HG02623 (cell line): ENCODE measurements around the gene RBM38.

Source experiments
- ATAC-seq: cut with Tn5 transposase; IDR thresholded peaks from one replicate; pipeline ENCODE4 v1.9.1; 2021; ENCODE audit warnings: moderate library complexity; ENCODE audit not compliant: unreplicated experiment

RBM38 gene

GRCh38 chr20:57449398-57450354, 58.5 kb downstream of the RBM38 start:
- ATAC-seq, result no peak

DNA sequence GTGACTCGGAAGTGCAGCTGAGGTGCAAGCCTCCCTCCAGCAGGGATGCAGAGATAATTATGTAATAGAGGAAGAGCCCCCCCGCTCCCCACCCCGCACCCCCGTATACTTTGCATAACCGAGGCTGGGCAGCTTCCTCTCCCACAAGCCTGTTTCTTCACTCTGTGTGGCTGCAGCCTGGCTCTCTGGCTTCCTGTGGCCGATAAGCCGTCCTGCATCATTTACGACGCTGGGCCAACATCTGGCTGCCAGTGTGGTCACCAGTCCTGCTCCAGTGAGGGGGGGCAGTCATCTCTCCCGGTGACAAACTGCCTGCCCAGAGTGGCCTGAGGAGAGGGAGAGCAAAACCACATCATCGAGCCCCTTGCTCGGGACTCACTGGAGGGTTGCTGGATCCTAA, 59.2 kb downstream of the RBM38 start:
- ATAC-seq, result peak; percentile 70

- ATAC-seq, result peak; percentile 13
Observed at GRCh38 chr20:57450931-57451330, 59.7 kb downstream of the RBM38 start.

- no peak for ATAC-seq
Observed at GRCh38 chr20:57451431-57451794, 60.2 kb downstream of the RBM38 start.

DNA sequence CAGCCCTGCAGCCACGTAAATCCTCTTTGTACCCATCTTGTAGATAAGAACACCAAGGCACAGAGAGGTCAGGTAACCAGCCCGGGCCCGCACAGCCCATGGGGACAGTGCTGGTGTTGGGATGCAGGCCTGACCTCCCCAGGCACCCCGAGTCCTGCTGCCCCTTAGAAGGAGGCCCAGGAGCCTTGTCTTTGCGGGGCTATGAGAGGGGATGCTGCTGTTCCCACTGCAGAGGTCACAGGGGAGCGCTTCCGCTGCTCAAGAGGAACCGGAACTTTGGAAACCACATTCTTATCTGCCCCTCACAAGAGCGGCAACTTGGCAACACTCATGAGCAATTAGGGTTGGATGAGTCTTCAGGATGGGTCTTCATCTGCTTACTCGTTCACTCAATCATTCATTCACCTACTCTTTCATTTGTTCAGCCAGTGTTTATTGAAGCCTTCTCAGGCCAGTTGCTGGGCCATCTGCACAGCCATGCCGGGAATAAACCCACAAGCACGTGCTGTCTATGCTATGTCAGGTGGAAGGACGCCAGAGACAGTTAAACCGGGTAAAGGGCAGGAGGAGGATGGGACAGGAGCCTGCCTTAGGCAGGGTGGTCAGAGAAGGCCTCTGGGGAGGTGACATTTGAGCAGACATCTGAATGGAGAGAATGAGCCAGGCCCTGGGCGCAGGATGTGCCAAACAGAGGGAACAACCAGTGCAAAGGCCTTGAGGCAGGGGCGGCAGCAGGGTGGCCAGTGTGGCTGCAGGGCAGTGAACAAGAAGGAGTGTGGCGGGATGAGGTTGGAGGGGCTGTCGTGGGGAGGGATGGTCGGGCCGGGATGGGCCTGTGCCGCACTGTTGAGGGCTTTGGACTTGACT, 60.8 kb downstream of the RBM38 start:
- no peak for ATAC-seq

- no peak for ATAC-seq
Observed at GRCh38 chr20:57455386-57455785, 64.2 kb downstream of the RBM38 start.

DNA sequence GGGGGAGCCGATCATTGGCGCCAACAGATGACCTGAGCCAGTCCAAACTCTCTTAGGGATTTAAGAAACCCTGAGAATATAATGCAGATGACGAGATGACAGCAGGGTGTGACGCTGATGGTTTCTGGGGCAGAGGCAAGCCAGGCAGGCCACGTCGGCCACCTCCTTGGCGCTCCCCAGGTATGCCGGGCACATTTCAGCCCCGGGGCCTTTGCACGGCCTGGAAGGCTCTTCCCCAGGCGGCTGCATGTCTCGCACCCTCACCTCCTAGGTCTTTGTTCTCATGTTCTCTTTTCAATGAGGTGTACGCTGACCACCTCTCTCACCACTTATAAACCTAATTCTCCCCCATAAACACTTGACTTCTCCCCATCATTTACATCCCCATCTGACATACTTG, 64.9 kb downstream of the RBM38 start:
- ATAC-seq, result no peak

GRCh38 chr20:57457243-57458095, 66.3 kb downstream of the RBM38 start:
- ATAC-seq, result no peak

GRCh38 chr20:57458400-57459160, 67.4 kb downstream of the RBM38 start:
- ATAC-seq, result no peak
